Measurements from ENCODE around the gene EREG.

DNA sequence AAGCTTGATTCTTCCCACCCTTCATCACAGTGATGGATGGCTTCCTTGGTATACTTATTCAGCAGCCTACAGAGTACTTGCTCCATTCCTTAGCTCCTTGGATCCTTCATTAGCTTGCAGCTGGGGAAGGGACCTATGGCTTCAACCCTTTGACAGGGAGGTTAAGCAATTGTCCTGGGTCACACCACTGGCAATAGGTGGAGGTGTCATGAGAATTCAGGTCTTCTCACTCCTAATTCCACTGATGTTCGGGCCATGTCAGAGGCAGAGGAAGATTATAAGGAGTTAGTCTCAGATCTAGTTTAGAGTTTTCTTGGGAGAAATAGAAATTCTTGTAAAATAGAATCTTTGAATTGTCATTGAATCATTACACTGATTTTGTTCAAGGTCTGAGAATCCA is 24.5 kb downstream of the EREG start:
- TF ChIP-seq, protein P1, sequence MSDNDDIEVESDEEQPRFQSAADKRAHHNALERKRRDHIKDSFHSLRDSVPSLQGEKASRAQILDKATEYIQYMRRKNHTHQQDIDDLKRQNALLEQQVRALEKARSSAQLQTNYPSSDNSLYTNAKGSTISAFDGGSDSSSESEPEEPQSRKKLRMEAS (IDR thresholded peaks at IDR 0.05): no peak
- TF ChIP-seq SP1 (IDR thresholded peaks at IDR 0.05) (no peak), RAD21 (IDR thresholded peaks at IDR 0.05) (no peak), EGR1 (IDR thresholded peaks at IDR 0.05; ENCODE audit: low read depth in 2 of 2) (no peak), TAF1 (conservative IDR thresholded peaks at IDR 0.05) (no peak), GABPA (IDR thresholded peaks at IDR 0.05 in 1 of 2, conservative IDR thresholded peaks at IDR 0.05 in 1 of 2) (no peak), RXRA (IDR thresholded peaks at IDR 0.05) (no peak), YY1 (IDR thresholded peaks at IDR 0.05) (no peak)
- TF ChIP-seq, protein P2, sequence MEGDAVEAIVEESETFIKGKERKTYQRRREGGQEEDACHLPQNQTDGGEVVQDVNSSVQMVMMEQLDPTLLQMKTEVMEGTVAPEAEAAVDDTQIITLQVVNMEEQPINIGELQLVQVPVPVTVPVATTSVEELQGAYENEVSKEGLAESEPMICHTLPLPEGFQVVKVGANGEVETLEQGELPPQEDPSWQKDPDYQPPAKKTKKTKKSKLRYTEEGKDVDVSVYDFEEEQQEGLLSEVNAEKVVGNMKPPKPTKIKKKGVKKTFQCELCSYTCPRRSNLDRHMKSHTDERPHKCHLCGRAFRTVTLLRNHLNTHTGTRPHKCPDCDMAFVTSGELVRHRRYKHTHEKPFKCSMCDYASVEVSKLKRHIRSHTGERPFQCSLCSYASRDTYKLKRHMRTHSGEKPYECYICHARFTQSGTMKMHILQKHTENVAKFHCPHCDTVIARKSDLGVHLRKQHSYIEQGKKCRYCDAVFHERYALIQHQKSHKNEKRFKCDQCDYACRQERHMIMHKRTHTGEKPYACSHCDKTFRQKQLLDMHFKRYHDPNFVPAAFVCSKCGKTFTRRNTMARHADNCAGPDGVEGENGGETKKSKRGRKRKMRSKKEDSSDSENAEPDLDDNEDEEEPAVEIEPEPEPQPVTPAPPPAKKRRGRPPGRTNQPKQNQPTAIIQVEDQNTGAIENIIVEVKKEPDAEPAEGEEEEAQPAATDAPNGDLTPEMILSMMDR (IDR thresholded peaks at IDR 0.05; ENCODE audit: low read depth, low read length, missing input control): no peak
- TF ChIP-seq, protein P3, sequence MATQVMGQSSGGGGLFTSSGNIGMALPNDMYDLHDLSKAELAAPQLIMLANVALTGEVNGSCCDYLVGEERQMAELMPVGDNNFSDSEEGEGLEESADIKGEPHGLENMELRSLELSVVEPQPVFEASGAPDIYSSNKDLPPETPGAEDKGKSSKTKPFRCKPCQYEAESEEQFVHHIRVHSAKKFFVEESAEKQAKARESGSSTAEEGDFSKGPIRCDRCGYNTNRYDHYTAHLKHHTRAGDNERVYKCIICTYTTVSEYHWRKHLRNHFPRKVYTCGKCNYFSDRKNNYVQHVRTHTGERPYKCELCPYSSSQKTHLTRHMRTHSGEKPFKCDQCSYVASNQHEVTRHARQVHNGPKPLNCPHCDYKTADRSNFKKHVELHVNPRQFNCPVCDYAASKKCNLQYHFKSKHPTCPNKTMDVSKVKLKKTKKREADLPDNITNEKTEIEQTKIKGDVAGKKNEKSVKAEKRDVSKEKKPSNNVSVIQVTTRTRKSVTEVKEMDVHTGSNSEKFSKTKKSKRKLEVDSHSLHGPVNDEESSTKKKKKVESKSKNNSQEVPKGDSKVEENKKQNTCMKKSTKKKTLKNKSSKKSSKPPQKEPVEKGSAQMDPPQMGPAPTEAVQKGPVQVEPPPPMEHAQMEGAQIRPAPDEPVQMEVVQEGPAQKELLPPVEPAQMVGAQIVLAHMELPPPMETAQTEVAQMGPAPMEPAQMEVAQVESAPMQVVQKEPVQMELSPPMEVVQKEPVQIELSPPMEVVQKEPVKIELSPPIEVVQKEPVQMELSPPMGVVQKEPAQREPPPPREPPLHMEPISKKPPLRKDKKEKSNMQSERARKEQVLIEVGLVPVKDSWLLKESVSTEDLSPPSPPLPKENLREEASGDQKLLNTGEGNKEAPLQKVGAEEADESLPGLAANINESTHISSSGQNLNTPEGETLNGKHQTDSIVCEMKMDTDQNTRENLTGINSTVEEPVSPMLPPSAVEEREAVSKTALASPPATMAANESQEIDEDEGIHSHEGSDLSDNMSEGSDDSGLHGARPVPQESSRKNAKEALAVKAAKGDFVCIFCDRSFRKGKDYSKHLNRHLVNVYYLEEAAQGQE (IDR thresholded peaks at IDR 0.05): no peak
